Transverse colon (tissue), 4 donors: Measurements from ENCODE around the gene DOK7.

Experiments used
- CTCF ChIP-seq, 5 experiments: fragments of 200-600 bp in 3 of 5; fragments of 450-650 bp in 2 of 5; sonication (generic) in 3 of 5; IDR thresholded peaks; 1 replicate in 2 of 5; 2 replicates in 3 of 5; pipeline ENCODE4 v1.5.1; 2016 to 2017; ENCODE audit warnings: antibody characterized with exemption in 5 of 5, inconsistent platforms in 3 of 5, mild to moderate bottlenecking in 2 of 5, moderate library complexity in 1 of 5
- POLR2A ChIP-seq: fragments of 450-650 bp; IDR thresholded peaks from one replicate; pipeline ENCODE4 v1.6.1; 2016; ENCODE audit warnings: antibody characterized with exemption, mild to moderate bottlenecking, moderate library complexity
- POLR2AphosphoS5 ChIP-seq, 3 donors: sonication (generic); formaldehyde crosslinking; IDR thresholded peaks; one replicate each; pipeline ENCODE4 v1.6.1; 2016; ENCODE audit warnings: antibody characterized with exemption in 3 of 3

GRCh38 chr4:3516061-3516835, 53.1 kb downstream of the DOK7 start:
- TF ChIP-seq CTCF (IDR thresholded peaks at IDR 0.05) (no peak), POLR2A (no peak), POLR2AphosphoS5 (IDR thresholded peaks at IDR 0.05) (no peak)
